HepG2 (cell line): ENCODE measurements around the gene PTPN3. TPM values are rescaled to one million over a fixed set of nuclear protein-coding genes. Genes with fewer than 3 reads are reported as not detected.

Source experiments
- BCL6 ChIP-seq: IDR thresholded peaks from 2 replicates; pipeline ENCODE4 v1.6.1; 2016; ENCODE audit warnings: missing genetic modification reagents, missing compliant biosample characterization
- CEBPZ ChIP-seq: IDR thresholded peaks from 2 replicates; pipeline ENCODE4 v1.6.1; 2012; ENCODE audit warnings: low read length, improper control_type of control experiment
- DBP ChIP-seq: sonication (generic); formaldehyde crosslinking; IDR thresholded peaks from 2 replicates; pipeline ENCODE4 v1.4.0; 2020; ENCODE audit warnings: missing genetic modification reagents; ENCODE audit errors: not compliant biosample characterization
- HES4 ChIP-seq: sonication (generic); formaldehyde crosslinking; IDR thresholded peaks from 2 replicates; pipeline ENCODE4 v1.9.0; 2021; ENCODE audit warnings: mild to moderate bottlenecking, missing genetic modification reagents, borderline replicate concordance
- KDM5A ChIP-seq: fragments of 200-600 bp; sonication (generic); IDR thresholded peaks from 2 replicates; pipeline ENCODE4 v1.7.0; 2018; ENCODE audit warnings: antibody characterized with exemption, mild to moderate bottlenecking, low read length, borderline replicate concordance
- RORA ChIP-seq: sonication (generic); formaldehyde crosslinking; IDR thresholded peaks from 2 replicates; pipeline ENCODE4 v1.5.0; 2020; ENCODE audit warnings: mild to moderate bottlenecking, missing genetic modification reagents, moderate library complexity
- SCMH1 ChIP-seq: sonication (generic); formaldehyde crosslinking; IDR thresholded peaks from 2 replicates; pipeline ENCODE4 v1.9.0; 2021; ENCODE audit warnings: missing genetic modification reagents, mild to moderate bottlenecking, borderline replicate concordance
- SP4 ChIP-seq: sonication (generic); formaldehyde crosslinking; IDR thresholded peaks from 2 replicates; pipeline ENCODE4 v1.8.1; 2023; ENCODE audit warnings: mild to moderate bottlenecking, missing genetic modification reagents
- TBL1XR1 ChIP-seq: fragments of 150-350 bp; IDR thresholded peaks from 2 replicates; pipeline ENCODE4 v1.6.1; 2014; ENCODE audit warnings: borderline replicate concordance, low read length; ENCODE audit not compliant: partially characterized antibody
- TCF12 ChIP-seq, 2 experiments: fragments of 450-650 bp in 1 of 2; sonication (generic) in 1 of 2; formaldehyde crosslinking in 1 of 2; IDR thresholded peaks; 2 replicates each; pipeline versions ENCODE4 v1.6.1 to v1.8.0; 2017 to 2022; ENCODE audit warnings: antibody characterized with exemption in 1 of 2, mild to moderate bottlenecking in 1 of 2, missing genetic modification reagents in 1 of 2, moderate library complexity in 1 of 2
- TEAD2 ChIP-seq: sonication (generic); formaldehyde crosslinking; IDR thresholded peaks from 2 replicates; pipeline ENCODE4 v1.9.0; 2021; ENCODE audit warnings: missing genetic modification reagents
- TRIM24 ChIP-seq: sonication (generic); formaldehyde crosslinking; IDR thresholded peaks from 2 replicates; pipeline ENCODE4 v1.8.0; 2022; ENCODE audit warnings: mild to moderate bottlenecking, missing genetic modification reagents
- ZBTB3 ChIP-seq: sonication (generic); formaldehyde crosslinking; IDR thresholded peaks from 2 replicates; pipeline ENCODE4 v1.4.0; 2020; ENCODE audit warnings: low read depth, mild to moderate bottlenecking, moderate library complexity, missing genetic modification reagents, borderline replicate concordance
- ZMAT5 ChIP-seq: sonication (generic); formaldehyde crosslinking; IDR thresholded peaks from 2 replicates; pipeline ENCODE4 v1.5.0; 2020; ENCODE audit warnings: mild to moderate bottlenecking, low read depth, missing genetic modification reagents, borderline replicate concordance
- ZNF143 ChIP-seq: sonication (generic); formaldehyde crosslinking; IDR thresholded peaks from 2 replicates; pipeline ENCODE4 v1.4.0; 2020; ENCODE audit warnings: missing genetic modification reagents
- ZNF430 ChIP-seq: sonication (generic); formaldehyde crosslinking; IDR thresholded peaks from 2 replicates; pipeline ENCODE4 v1.9.0; 2021; ENCODE audit warnings: mild to moderate bottlenecking, missing genetic modification reagents
- ZNF549 ChIP-seq: sonication (generic); formaldehyde crosslinking; IDR thresholded peaks from 2 replicates; pipeline ENCODE4 v1.5.0; 2020; ENCODE audit warnings: missing genetic modification reagents
- ZNF703 ChIP-seq: sonication (generic); formaldehyde crosslinking; IDR thresholded peaks from 2 replicates; pipeline ENCODE4 v1.5.1; 2020; ENCODE audit warnings: missing genetic modification reagents, mild to moderate bottlenecking, moderate library complexity, borderline replicate concordance
- ZSCAN29 ChIP-seq: sonication (generic); formaldehyde crosslinking; conservative IDR thresholded peaks from 2 replicates; pipeline ENCODE4 v1.4.0; 2020; ENCODE audit warnings: mild to moderate bottlenecking, missing genetic modification reagents
- polyA plus RNA-seq, 8 experiments: library from polyadenylated mRNA; depleted of rRNA in 3 of 8; stranded (reverse) in 7 of 8; unstranded in 1 of 8; fragments of >200 nt; fragmentation: Illumina TruSeq in 4 of 8; extraction: Trizol in 4 of 8; gene quantifications; 2 replicates each; pipeline versions ENCODE4 v1.2.1 to v1.2.3, GENCODE V29; 2011 to 2016; ENCODE audit warnings: low read depth in 4 of 8, missing spikeins in 1 of 8, mixed read lengths in 1 of 8; ENCODE audit not compliant: insufficient read depth in 1 of 8
- total RNA-seq, 5 experiments: library from RNA; depleted of rRNA; stranded (reverse); fragments of >200 nt; fragmentation: Illumina TruSeq; extraction: Trizol; gene quantifications; 2 replicates each; pipeline ENCODE4 v1.2.3, GENCODE V29; 2016; ENCODE audit warnings: low read depth in 1 of 5
- TF ChIP-seq, protein P1 (sequence below): sonication (generic); formaldehyde crosslinking; IDR thresholded peaks from 2 replicates; pipeline ENCODE4 v1.4.0; 2020; ENCODE audit warnings: missing genetic modification reagents

PTPN3 gene
- total and polyA plus RNA-seq, 2 of the 13 experiments (the other 11 are each of a cell fraction or from before 2014, with no cell fraction given): 5.6 to 20.5 TPM

DNA sequence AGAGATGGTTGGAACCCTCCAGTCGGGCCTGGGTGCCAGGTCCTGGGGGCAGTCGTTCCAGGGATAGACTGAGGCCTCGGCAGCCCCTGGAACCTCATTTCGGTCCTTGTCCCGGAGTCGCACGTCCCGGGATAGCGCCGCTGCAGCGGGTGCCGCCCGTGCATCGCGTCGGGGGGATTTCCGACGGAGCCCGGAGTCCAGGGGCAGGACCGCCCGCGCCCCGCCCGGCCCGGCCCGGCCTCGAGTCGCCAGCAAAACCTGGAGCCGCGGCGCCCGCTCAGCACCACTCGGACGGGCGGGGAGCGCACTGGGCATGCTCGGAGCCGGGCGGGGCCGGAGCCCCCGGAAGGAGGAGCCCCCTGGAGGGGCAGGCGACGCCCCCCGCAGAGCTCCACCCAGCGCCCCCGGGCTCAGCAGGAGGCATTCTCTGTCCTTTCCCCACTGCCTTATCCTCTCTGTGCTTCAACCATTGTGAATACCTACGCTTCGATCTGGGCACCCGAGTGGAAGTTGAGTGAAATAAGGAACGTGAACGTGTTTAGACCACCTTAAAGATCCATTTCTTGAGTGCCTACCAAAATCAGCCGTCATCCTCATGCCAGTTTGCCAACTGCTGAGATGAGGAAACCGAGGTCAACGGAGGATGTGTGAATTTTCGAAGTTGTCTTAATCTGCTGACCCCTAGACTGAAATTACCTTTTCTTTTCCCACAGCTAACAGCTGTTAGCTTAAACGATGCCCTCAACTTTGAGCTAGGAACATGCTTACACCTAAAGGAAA, 1.7 kb upstream of the PTPN3 start (continued):
- TF ChIP-seq DBP (peak; percentile 36), ZNF549 (CRISPR knock-in tag) (no peak), ZMAT5 (CRISPR knock-in tag) (no peak), KDM5A (no peak), TBL1XR1 (no peak), TRIM24 (CRISPR knock-in tag) (no peak), TCF12 (IDR thresholded peaks at IDR 0.05) (no peak), TCF12 (CRISPR knock-in tag; IDR thresholded peaks at IDR 0.05) (no peak), SP4 (peak; percentile 58; the same call in 1 of the 2 replicates), ZSCAN29 (CRISPR knock-in tag) (0 out of 2 replicates have a peak, but pooled peaks have one; percentile 68), ZNF430 (CRISPR knock-in tag) (0 out of 2 replicates have a peak, but pooled peaks have one; percentile 51), TEAD2 (CRISPR knock-in tag) (no peak), BCL6 (CRISPR knock-in tag) (no peak), CEBPZ (no peak), HES4 (CRISPR knock-in tag) (no peak), ZNF703 (CRISPR knock-in tag) (no peak), RORA (no peak), ZBTB3 (CRISPR knock-in tag) (no peak), ZNF143 (CRISPR knock-in tag) (no peak), SCMH1 (CRISPR knock-in tag) (no peak)
- TF ChIP-seq, protein P1, sequence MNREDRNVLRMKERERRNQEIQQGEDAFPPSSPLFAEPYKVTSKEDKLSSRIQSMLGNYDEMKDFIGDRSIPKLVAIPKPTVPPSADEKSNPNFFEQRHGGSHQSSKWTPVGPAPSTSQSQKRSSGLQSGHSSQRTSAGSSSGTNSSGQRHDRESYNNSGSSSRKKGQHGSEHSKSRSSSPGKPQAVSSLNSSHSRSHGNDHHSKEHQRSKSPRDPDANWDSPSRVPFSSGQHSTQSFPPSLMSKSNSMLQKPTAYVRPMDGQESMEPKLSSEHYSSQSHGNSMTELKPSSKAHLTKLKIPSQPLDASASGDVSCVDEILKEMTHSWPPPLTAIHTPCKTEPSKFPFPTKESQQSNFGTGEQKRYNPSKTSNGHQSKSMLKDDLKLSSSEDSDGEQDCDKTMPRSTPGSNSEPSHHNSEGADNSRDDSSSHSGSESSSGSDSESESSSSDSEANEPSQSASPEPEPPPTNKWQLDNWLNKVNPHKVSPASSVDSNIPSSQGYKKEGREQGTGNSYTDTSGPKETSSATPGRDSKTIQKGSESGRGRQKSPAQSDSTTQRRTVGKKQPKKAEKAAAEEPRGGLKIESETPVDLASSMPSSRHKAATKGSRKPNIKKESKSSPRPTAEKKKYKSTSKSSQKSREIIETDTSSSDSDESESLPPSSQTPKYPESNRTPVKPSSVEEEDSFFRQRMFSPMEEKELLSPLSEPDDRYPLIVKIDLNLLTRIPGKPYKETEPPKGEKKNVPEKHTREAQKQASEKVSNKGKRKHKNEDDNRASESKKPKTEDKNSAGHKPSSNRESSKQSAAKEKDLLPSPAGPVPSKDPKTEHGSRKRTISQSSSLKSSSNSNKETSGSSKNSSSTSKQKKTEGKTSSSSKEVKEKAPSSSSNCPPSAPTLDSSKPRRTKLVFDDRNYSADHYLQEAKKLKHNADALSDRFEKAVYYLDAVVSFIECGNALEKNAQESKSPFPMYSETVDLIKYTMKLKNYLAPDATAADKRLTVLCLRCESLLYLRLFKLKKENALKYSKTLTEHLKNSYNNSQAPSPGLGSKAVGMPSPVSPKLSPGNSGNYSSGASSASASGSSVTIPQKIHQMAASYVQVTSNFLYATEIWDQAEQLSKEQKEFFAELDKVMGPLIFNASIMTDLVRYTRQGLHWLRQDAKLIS (CRISPR knock-in tag): no peak
